Measurements from ENCODE around the gene NVL. TPM values are rescaled to one million over a fixed set of nuclear protein-coding genes. Genes with fewer than 3 reads are reported as not detected.

NVL gene
- total and polyA plus RNA-seq, 2 donors (not counting 1 experiment from before 2014, with no cell fraction given) = 20.5 to 27.6 TPM

DNA sequence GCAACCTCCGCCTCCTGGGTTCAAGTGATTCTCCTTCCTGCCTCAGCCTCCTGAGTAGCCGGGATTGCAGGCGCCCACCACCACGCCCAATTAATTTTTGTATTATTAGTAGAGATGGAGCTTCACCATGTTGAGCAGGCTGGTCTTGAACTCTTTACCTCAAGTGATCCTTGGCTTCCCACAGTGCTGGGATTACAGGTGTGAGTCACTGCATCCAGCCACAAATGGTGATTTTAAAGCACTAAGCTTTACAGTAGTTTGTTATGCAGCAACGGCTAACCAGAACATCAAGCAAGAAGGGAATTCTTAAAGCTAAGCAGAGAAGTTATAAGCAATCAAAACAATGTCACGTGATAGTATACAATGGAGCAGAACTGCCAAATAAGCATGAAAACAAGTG, 65.7 kb downstream of the NVL start:
- H2AFZ ChIP-seq (ENCODE audit: low read length) = no peak overlapping the region
- H3K4me1 ChIP-seq (ENCODE audit: control insufficient read depth, extremely low read depth, insufficient read depth, low read length) = no peaks in the 10 kb centered on the region
- TF ChIP-seq, protein P1, sequence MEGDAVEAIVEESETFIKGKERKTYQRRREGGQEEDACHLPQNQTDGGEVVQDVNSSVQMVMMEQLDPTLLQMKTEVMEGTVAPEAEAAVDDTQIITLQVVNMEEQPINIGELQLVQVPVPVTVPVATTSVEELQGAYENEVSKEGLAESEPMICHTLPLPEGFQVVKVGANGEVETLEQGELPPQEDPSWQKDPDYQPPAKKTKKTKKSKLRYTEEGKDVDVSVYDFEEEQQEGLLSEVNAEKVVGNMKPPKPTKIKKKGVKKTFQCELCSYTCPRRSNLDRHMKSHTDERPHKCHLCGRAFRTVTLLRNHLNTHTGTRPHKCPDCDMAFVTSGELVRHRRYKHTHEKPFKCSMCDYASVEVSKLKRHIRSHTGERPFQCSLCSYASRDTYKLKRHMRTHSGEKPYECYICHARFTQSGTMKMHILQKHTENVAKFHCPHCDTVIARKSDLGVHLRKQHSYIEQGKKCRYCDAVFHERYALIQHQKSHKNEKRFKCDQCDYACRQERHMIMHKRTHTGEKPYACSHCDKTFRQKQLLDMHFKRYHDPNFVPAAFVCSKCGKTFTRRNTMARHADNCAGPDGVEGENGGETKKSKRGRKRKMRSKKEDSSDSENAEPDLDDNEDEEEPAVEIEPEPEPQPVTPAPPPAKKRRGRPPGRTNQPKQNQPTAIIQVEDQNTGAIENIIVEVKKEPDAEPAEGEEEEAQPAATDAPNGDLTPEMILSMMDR (conservative IDR thresholded peaks at IDR 0.05 in 1 of 2, IDR thresholded peaks at IDR 0.05 in 1 of 2; ENCODE audit: low read depth in 1 of 2, low read length in 2 of 2) = no peak
- no peak for TF ChIP-seq EZH2 (IDR thresholded peaks at IDR 0.05; ENCODE audit: low read length, missing control alignments)
- H3K36me3 ChIP-seq (ENCODE audit: control insufficient read depth, insufficient read depth, low read length) = no peaks in the 10 kb centered on the region
- H3K9ac ChIP-seq (ENCODE audit: insufficient read depth, low read length) = no peak overlapping the region
- no peak overlapping the region for H3K4me2 ChIP-seq (ENCODE audit: extremely low read depth, insufficient read depth, low read length)
- H4K20me1 ChIP-seq (ENCODE audit: control insufficient read depth, extremely low read depth, insufficient read depth, low read length) = no peaks in the 10 kb centered on the region
- no peaks in the 10 kb centered on the region for H3K9me3 ChIP-seq (ENCODE audit: control insufficient read depth, insufficient read depth, low read depth, low read length)
- no peak overlapping the region for H3K4me3 ChIP-seq (replicated peaks in 1 of 4; ENCODE audit: control extremely low read depth in 1 of 4, insufficient read depth in 1 of 4, low read depth in 3 of 4, low read length in 4 of 4)
- H3K79me2 ChIP-seq (ENCODE audit: control insufficient read depth, insufficient read depth, low read length) = no peaks in the 10 kb centered on the region
- no peak overlapping the region for H3K27ac ChIP-seq (ENCODE audit: insufficient read depth, low read length)
- no peak for DNase-seq (ENCODE audit: low read depth in 2 of 2)
- no peaks in the 10 kb centered on the region for H3K27me3 ChIP-seq (ENCODE audit: control insufficient read depth, insufficient read depth, low read length)

DNA sequence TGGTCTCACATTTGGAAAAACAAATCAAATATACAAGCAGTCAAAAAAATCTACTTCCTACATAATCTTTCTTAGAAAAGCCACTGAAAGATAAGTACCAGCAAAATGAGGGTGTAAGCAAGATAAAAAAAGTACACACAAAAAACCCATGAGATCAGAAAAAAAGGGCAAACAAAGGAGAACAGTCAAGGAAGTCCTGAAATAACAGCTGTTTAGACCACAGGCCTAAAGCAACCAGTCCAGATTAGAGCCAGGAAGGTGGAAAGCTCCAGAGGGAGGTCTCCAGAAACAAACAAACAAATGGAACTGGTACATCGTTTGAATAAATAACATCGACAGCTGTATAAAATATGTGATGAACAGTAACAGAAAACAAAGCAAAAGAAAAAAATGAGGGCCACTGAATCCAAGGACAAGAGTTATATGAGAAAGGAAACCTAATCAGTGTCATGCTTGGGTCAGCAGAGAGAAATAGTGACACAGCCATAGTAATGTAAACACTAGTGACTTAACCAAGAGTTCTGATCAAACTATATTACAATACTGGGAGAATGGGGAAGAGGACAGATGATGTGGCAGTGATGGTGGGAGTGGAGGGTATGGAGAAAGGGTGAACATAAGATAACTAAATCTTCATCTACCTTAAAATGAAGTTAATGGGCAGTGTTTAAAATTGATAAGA, 67.5 kb downstream of the NVL start:
- Histone ChIP-seq H3K4me3 (replicated peaks in 1 of 4; ENCODE audit: control extremely low read depth in 1 of 4, insufficient read depth in 1 of 4, low read depth in 3 of 4, low read length in 4 of 4) (no peak overlapping the region), H3K9me3 (ENCODE audit: control insufficient read depth, insufficient read depth, low read depth, low read length) (no peaks in the 10 kb centered on the region), H3K9ac (ENCODE audit: insufficient read depth, low read length) (no peak overlapping the region), H3K4me1 (ENCODE audit: control insufficient read depth, extremely low read depth, insufficient read depth, low read length) (no peaks in the 10 kb centered on the region), H3K27ac (ENCODE audit: insufficient read depth, low read length) (no peak overlapping the region), H3K36me3 (ENCODE audit: control insufficient read depth, insufficient read depth, low read length) (no peaks in the 10 kb centered on the region), H3K27me3 (ENCODE audit: control insufficient read depth, insufficient read depth, low read length) (no peaks in the 10 kb centered on the region), H3K79me2 (ENCODE audit: control insufficient read depth, insufficient read depth, low read length) (no peaks in the 10 kb centered on the region), H3K4me2 (ENCODE audit: extremely low read depth, insufficient read depth, low read length) (no peak overlapping the region), H2AFZ (ENCODE audit: low read length) (no peak overlapping the region), H4K20me1 (ENCODE audit: control insufficient read depth, extremely low read depth, insufficient read depth, low read length) (no peaks in the 10 kb centered on the region)
- TF ChIP-seq EZH2 (IDR thresholded peaks at IDR 0.05; ENCODE audit: low read length, missing control alignments) = no peak
- TF ChIP-seq, protein P1 (conservative IDR thresholded peaks at IDR 0.05 in 1 of 2, IDR thresholded peaks at IDR 0.05 in 1 of 2; ENCODE audit: low read depth in 1 of 2, low read length in 2 of 2) = no peak
- no peak for DNase-seq (ENCODE audit: low read depth in 2 of 2)

DNA sequence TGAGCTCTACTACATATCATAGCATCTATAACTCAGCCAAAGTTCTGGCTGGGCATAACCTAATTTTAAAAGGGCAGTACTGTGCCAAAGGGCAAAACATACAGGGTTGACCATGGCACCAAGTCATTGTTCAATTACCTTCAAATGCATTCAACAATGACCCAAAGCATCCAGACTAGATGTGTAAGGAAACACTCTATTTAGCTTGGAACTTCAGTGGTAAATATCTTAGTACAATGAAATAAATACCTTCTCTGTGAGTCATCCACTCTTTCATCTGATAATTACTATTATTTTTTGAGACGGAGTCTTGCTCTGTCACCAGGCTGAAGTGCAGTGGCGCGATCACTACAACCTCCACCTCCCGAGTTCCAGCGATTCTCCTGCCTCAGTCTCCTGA, 70.0 kb downstream of the NVL start:
- H3K9me3 ChIP-seq (ENCODE audit: control insufficient read depth, insufficient read depth, low read depth, low read length) = no peaks in the 10 kb centered on the region

More for the DNA sequence above, 70.0 kb downstream of the NVL start:
- no peak for TF ChIP-seq EZH2 (IDR thresholded peaks at IDR 0.05; ENCODE audit: low read length, missing control alignments)
- TF ChIP-seq, protein P1 (conservative IDR thresholded peaks at IDR 0.05 in 1 of 2, IDR thresholded peaks at IDR 0.05 in 1 of 2; ENCODE audit: low read depth in 1 of 2, low read length in 2 of 2) = no peak
- H3K79me2 ChIP-seq (ENCODE audit: control insufficient read depth, insufficient read depth, low read length) = no peaks in the 10 kb centered on the region
- DNase-seq (ENCODE audit: low read depth in 2 of 2) = peak in 1 of 2 donors; percentile 54
- H3K27ac ChIP-seq (ENCODE audit: insufficient read depth, low read length) = no peak overlapping the region
- no peak overlapping the region for H2AFZ ChIP-seq (ENCODE audit: low read length)
- no peaks in the 10 kb centered on the region for H3K4me1 ChIP-seq (ENCODE audit: control insufficient read depth, extremely low read depth, insufficient read depth, low read length)
- no peaks in the 10 kb centered on the region for H3K27me3 ChIP-seq (ENCODE audit: control insufficient read depth, insufficient read depth, low read length)
- H4K20me1 ChIP-seq (ENCODE audit: control insufficient read depth, extremely low read depth, insufficient read depth, low read length) = no peaks in the 10 kb centered on the region
- no peak overlapping the region for H3K9ac ChIP-seq (ENCODE audit: insufficient read depth, low read length)
- H3K36me3 ChIP-seq (ENCODE audit: control insufficient read depth, insufficient read depth, low read length) = no peaks in the 10 kb centered on the region
- H3K4me3 ChIP-seq (replicated peaks in 1 of 4; ENCODE audit: control extremely low read depth in 1 of 4, insufficient read depth in 1 of 4, low read depth in 3 of 4, low read length in 4 of 4) = no peak overlapping the region
- H3K4me2 ChIP-seq (ENCODE audit: extremely low read depth, insufficient read depth, low read length) = no peak overlapping the region
